Thyroid gland (tissue), 4 donors: ENCODE data around the gene MSN.

ENCODE experiments used
- POLR2A ChIP-seq, 2 donors: fragments of 450-650 bp; IDR thresholded peaks; one replicate each; pipeline ENCODE4 v1.6.1; 2017; ENCODE audit warnings: antibody characterized with exemption in 2 of 2, mild to moderate bottlenecking in 2 of 2, moderate library complexity in 1 of 2
- TF ChIP-seq, protein P1 (sequence below), 6 experiments: fragments of 200-600 bp in 3 of 6; fragments of 450-650 bp in 3 of 6; sonication (generic) in 3 of 6; IDR thresholded peaks; one replicate each; pipeline ENCODE4 v1.5.1; 2016 to 2019; ENCODE audit warnings: antibody characterized with exemption in 6 of 6, mild to moderate bottlenecking in 2 of 6, inconsistent platforms in 1 of 6, moderate library complexity in 1 of 6

DNA sequence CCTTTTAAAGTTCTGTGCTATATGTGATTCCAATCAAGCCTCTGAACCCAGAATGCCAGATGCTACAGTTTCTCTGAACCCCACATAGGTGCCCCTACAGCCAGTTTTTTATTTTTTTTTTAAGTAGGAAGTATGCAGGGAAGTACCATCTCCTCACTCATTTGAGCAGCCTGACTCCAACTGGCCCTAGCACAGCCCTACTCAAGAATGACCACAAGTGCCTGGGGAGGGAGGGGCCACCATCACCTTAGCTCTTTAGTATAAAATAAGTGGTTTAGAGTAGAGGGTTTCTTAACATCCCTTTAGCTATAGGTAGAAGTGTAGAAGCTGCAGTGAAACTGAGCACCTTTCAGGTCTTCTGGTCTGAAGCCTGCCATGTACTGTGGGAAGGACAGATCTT is 14.4 kb downstream of the MSN start:
- TF ChIP-seq, protein P1, sequence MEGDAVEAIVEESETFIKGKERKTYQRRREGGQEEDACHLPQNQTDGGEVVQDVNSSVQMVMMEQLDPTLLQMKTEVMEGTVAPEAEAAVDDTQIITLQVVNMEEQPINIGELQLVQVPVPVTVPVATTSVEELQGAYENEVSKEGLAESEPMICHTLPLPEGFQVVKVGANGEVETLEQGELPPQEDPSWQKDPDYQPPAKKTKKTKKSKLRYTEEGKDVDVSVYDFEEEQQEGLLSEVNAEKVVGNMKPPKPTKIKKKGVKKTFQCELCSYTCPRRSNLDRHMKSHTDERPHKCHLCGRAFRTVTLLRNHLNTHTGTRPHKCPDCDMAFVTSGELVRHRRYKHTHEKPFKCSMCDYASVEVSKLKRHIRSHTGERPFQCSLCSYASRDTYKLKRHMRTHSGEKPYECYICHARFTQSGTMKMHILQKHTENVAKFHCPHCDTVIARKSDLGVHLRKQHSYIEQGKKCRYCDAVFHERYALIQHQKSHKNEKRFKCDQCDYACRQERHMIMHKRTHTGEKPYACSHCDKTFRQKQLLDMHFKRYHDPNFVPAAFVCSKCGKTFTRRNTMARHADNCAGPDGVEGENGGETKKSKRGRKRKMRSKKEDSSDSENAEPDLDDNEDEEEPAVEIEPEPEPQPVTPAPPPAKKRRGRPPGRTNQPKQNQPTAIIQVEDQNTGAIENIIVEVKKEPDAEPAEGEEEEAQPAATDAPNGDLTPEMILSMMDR (IDR thresholded peaks at IDR 0.05), result no peak
- no peak for TF ChIP-seq POLR2A (IDR thresholded peaks at IDR 0.05)
